Liver (tissue), 3 donors: ENCODE data around the gene NFIA.

Source experiments
- FOXA1 ChIP-seq: IDR thresholded peaks from 2 replicates; pipeline ENCODE4 v1.6.1; 2016; ENCODE audit warnings: antibody characterized with exemption
- GABPA ChIP-seq, 2 donors: IDR thresholded peaks in 1 of 2; conservative IDR thresholded peaks in 1 of 2; 2 replicates each; pipeline ENCODE4 v1.6.1; 2016; ENCODE audit warnings: antibody characterized with exemption in 2 of 2, mild to moderate bottlenecking in 1 of 2, moderate library complexity in 1 of 2
- JUND ChIP-seq, 2 donors: IDR thresholded peaks; 2 replicates each; pipeline ENCODE4 v1.6.1; 2016; ENCODE audit warnings: antibody characterized with exemption in 2 of 2
- RAD21 ChIP-seq, 2 donors: IDR thresholded peaks; 2 replicates each; pipeline ENCODE4 v1.6.1; 2016; ENCODE audit warnings: antibody characterized with exemption in 2 of 2, mild to moderate bottlenecking in 2 of 2
- REST ChIP-seq: IDR thresholded peaks from 2 replicates; pipeline ENCODE4 v1.6.1; 2016; ENCODE audit warnings: antibody characterized with exemption, mild to moderate bottlenecking
- SP1 ChIP-seq: IDR thresholded peaks from 2 replicates; pipeline ENCODE4 v1.6.1; 2018; ENCODE audit warnings: antibody characterized with exemption, mild to moderate bottlenecking
- TAF1 ChIP-seq: conservative IDR thresholded peaks from 2 replicates; pipeline ENCODE4 v1.6.1; 2016; ENCODE audit warnings: antibody characterized with exemption, mild to moderate bottlenecking
- ZBTB33 ChIP-seq: IDR thresholded peaks from 2 replicates; pipeline ENCODE4 v1.6.1; 2016; ENCODE audit warnings: antibody characterized with exemption
- TF ChIP-seq, protein P1 (sequence below): fragments of 150-350 bp; IDR thresholded peaks from 2 replicates; pipeline ENCODE4 v1.5.1; 2017; ENCODE audit warnings: improper control_type of control experiment, low read depth, low read length; ENCODE audit not compliant: missing input control
- TF ChIP-seq, protein P2 (sequence below): IDR thresholded peaks from 2 replicates; pipeline ENCODE4 v1.6.1; 2016; ENCODE audit warnings: antibody characterized with exemption
- donor health status: healthy.
- donor health status: healthy.

DNA sequence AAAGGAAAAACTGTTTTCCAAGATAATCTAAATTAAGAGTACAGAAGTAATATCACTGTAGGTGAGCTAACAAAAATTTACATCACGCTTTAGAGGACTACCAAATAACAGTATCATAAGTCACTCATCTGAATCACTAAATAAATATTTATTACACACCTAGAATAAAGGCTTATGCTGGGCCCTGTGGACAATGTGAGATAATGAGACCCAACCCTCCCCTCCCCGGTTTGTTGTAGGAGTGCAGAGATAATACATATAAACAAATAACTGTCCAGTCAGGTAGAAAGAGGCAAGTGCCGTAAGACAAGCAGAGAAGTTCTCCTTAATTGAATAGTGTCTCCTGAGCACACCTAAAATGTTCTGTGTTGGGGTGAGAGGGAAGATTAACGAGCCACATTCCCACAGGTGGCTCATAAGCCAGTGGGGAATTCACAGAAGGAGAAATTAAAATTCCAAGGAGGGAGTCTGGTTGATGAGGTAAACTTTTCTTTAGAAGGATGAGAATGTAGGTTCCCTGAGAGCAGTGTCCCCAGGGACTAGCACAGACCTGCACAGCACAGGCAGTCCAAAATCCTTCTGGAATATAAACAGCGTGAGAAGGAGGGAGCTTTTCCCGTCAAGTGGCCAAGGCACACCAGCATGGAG, 241.4 kb downstream of the NFIA start:
- TF ChIP-seq, protein P1, sequence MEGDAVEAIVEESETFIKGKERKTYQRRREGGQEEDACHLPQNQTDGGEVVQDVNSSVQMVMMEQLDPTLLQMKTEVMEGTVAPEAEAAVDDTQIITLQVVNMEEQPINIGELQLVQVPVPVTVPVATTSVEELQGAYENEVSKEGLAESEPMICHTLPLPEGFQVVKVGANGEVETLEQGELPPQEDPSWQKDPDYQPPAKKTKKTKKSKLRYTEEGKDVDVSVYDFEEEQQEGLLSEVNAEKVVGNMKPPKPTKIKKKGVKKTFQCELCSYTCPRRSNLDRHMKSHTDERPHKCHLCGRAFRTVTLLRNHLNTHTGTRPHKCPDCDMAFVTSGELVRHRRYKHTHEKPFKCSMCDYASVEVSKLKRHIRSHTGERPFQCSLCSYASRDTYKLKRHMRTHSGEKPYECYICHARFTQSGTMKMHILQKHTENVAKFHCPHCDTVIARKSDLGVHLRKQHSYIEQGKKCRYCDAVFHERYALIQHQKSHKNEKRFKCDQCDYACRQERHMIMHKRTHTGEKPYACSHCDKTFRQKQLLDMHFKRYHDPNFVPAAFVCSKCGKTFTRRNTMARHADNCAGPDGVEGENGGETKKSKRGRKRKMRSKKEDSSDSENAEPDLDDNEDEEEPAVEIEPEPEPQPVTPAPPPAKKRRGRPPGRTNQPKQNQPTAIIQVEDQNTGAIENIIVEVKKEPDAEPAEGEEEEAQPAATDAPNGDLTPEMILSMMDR = no peak
- TF ChIP-seq ZBTB33 (no peak), RAD21 (IDR thresholded peaks at IDR 0.05) (no peak), JUND (IDR thresholded peaks at IDR 0.05) (no peak), REST (no peak), SP1 (no peak), FOXA1 (no peak), TAF1 (no peak), GABPA (IDR thresholded peaks at IDR 0.05 in 1 of 2, conservative IDR thresholded peaks at IDR 0.05 in 1 of 2) (no peak)
- TF ChIP-seq, protein P2, sequence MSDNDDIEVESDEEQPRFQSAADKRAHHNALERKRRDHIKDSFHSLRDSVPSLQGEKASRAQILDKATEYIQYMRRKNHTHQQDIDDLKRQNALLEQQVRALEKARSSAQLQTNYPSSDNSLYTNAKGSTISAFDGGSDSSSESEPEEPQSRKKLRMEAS = no peak
